ENCODE data around the gene ASIC4. TPM values are rescaled to one million over a fixed set of nuclear protein-coding genes. Genes with fewer than 3 reads are reported as not detected.

ASIC4 gene
- total RNA-seq, 1 experiment from 2014 or later = 0.79 TPM

GRCh38 chr2:219525533-219526232, 11.4 kb downstream of the ASIC4 start:
- Mint-ChIP-seq H3K4me1 (peaks cover 62% of the 10 kb centered on the region), H3K4me3 (no peak overlapping the region), H3K9me3 (no peaks in the 10 kb centered on the region), H3K27ac (no peak overlapping the region), H3K27me3 (ENCODE audit: low read depth) (peaks cover 56% of the 10 kb centered on the region), H3K36me3 (no peaks in the 10 kb centered on the region)
- ATAC-seq = no peak
- TF ChIP-seq ATF3 (CRISPR knock-in tag; conservative IDR thresholded peaks at IDR 0.05) (no peak), NR2C2 (CRISPR knock-in tag; IDR thresholded peaks at IDR 0.05) (no peak), ZNF121 (CRISPR knock-in tag; IDR thresholded peaks at IDR 0.05) (no peak), MLX (CRISPR knock-in tag; IDR thresholded peaks at IDR 0.05) (no peak), ZNF138 (CRISPR knock-in tag; conservative IDR thresholded peaks at IDR 0.05) (no peak), ZNF281 (CRISPR knock-in tag; IDR thresholded peaks at IDR 0.05) (no peak), TEAD4 (CRISPR knock-in tag; IDR thresholded peaks at IDR 0.05) (no peak)
- POLR2A ChIA-PET = interaction anchor here (1.0 to 1.5 kb wide), 2 partner anchors 19 to 30 kb away, joined by 3 to 5 read pairs; a partner anchor contains a TSS
- CTCF ChIA-PET = interaction anchor here (0.9 to 41.3 kb wide), 10 partner anchors 10 to 122 kb away, joined by 3 to 2316 read pairs (median 12); partner anchors contain the start of genes ASIC4, GMPPA and SPEG
- DNase-seq (ENCODE audit: low spot score) = no peak

GRCh38 chr2:219526320-219527075, 12.2 kb downstream of the ASIC4 start:
- Mint-ChIP-seq H3K4me3 (no peak overlapping the region), H3K36me3 (no peaks in the 10 kb centered on the region), H3K27ac (no peak overlapping the region), H3K27me3 (ENCODE audit: low read depth) (peaks cover 62% of the 10 kb centered on the region), H3K9me3 (no peaks in the 10 kb centered on the region), H3K4me1 (peaks cover 54% of the 10 kb centered on the region)
- CTCF ChIA-PET = interaction anchor here (0.9 to 41.3 kb wide), 12 partner anchors 10 to 123 kb away, joined by 3 to 2316 read pairs (median 8); partner anchors contain the start of genes ASIC4, GMPPA and SPEG
- ATAC-seq (no peak), DNase-seq (ENCODE audit: low spot score) (no peak)
- POLR2A ChIA-PET = interaction anchor here (0.9 to 1.5 kb wide), 3 partner anchors 17 to 31 kb away, joined by 3 to 5 read pairs (median 3); a partner anchor contains a TSS
- no peak for TF ChIP-seq CREM (CRISPR knock-in tag; IDR thresholded peaks at IDR 0.05)
- no peak for TF ChIP-seq RORB (CRISPR knock-in tag; IDR thresholded peaks at IDR 0.05)

GRCh38 chr2:219527076-219527394, 12.8 kb downstream of the ASIC4 start:
- CTCF ChIA-PET = interaction anchor here (1.0 to 41.3 kb wide), 9 partner anchors 11 to 124 kb away, joined by 4 to 2316 read pairs (median 12); partner anchors contain the start of genes ASIC4, GMPPA and SPEG
- H3K27me3 Mint-ChIP-seq (ENCODE audit: low read depth) = peaks cover 62% of the 10 kb centered on the region
- no peaks in the 10 kb centered on the region for H3K9me3 Mint-ChIP-seq
- H3K4me3 Mint-ChIP-seq = no peak overlapping the region
- POLR2A ChIA-PET = interaction anchor here (0.9 kb wide), 1 partner anchor 17 kb away, joined by 3 read pairs; no protein-coding TSS in a partner anchor
- no peaks in the 10 kb centered on the region for H3K36me3 Mint-ChIP-seq
- ATAC-seq (no peak), DNase-seq (ENCODE audit: low spot score) (no peak)
- peaks cover 49% of the 10 kb centered on the region for H3K4me1 Mint-ChIP-seq
- no peak overlapping the region for H3K27ac Mint-ChIP-seq
- TF ChIP-seq FOXP4 (CRISPR knock-in tag; IDR thresholded peaks at IDR 0.05) (no peak), TCF7 (CRISPR knock-in tag; IDR thresholded peaks at IDR 0.05; ENCODE audit: low read depth) (no peak), IRF2 (CRISPR knock-in tag; IDR thresholded peaks at IDR 0.05; ENCODE audit: borderline replicate concordance, low read depth) (no peak), NR2C2 (CRISPR knock-in tag; IDR thresholded peaks at IDR 0.05) (no peak), ERG (CRISPR knock-in tag; IDR thresholded peaks at IDR 0.05) (no peak), NFYB (CRISPR knock-in tag; conservative IDR thresholded peaks at IDR 0.05; ENCODE audit: low read depth) (no peak), TEAD4 (CRISPR knock-in tag; IDR thresholded peaks at IDR 0.05) (no peak), AR (CRISPR knock-in tag; IDR thresholded peaks at IDR 0.05) (no peak), TP53 (CRISPR knock-in tag; IDR thresholded peaks at IDR 0.05) (no peak), ESRRA (CRISPR knock-in tag; IDR thresholded peaks at IDR 0.05; ENCODE audit: borderline replicate concordance) (no peak), RELA (CRISPR knock-in tag; IDR thresholded peaks at IDR 0.05; ENCODE audit: borderline replicate concordance) (no peak), TEAD1 (CRISPR knock-in tag; IDR thresholded peaks at IDR 0.05) (no peak), ATF3 (CRISPR knock-in tag; conservative IDR thresholded peaks at IDR 0.05) (no peak)

Measured in WTC11 (cell line).